GM21515 (cell line): ENCODE measurements around the gene SH3PXD2A.
"Not testable (repeated sequence)": the region's sequence is repeated elsewhere in the genome, so short reads cannot be mapped to it uniquely, and the experiment has no call there.

Experiments
- ATAC-seq: cut with Tn5 transposase; IDR thresholded peaks from one replicate; pipeline ENCODE4 v1.9.1; 2021; ENCODE audit not compliant: unreplicated experiment

The SH3PXD2A gene

DNA sequence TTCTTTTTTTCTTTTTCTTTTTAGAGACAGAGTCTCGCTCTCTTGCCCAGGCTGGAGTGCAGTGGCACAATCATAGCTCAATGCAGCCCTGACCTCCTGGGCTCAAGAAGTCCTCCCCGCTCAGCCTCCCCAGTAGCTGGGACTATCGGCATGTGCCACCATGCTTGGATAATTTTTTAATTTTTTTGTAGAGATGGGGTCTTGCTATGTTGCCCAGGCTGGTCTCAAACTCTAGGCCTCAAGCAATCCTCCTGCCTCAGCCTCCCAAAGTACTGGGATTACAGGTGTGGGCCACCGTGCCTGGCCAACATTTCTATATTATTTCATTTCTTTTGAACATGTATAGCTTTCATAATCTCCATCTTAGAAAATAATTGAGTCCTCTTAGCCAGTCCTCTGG, 42.1 kb downstream of the SH3PXD2A start:
- not testable (repeated sequence) for ATAC-seq

DNA sequence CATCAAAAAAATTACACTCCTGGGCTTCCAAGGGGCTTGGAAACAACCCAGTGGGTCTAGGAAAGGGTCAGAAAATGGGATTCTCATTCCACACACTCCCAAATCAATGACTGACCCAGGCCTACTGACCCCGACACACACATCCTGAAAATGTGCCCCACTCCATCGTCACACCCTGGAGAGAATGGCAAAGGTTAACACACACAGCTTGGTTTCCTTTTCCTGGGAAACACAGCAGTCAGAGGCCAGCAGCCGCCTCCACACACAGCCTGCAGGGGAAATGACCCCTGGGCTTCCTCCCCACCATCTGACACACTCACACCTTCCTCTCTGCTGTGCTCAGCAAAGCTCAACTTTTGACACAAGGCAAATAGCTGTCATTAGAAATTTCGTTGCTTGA, 42.9 kb downstream of the SH3PXD2A start:
- no peak for ATAC-seq

DNA sequence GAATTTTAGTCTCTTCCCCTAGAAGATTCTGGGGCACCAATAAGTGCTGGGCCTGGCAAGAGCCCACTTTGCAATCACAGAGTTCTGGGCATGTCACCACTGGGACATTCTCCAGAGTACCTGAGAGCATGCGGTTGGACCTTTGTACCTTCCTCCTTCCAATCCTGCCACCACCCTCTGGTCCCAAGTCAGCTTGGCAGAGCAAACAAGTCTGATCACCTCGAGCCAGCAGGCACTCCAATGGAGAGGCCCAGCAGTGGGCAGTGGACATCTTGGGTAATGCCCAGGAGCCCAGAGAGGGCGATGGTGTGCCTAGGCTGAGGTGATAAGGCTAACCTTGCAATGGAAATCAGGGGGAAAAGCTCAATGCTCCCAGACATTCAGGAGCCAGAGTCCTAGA, 43.4 kb downstream of the SH3PXD2A start:
- no peak for ATAC-seq

DNA sequence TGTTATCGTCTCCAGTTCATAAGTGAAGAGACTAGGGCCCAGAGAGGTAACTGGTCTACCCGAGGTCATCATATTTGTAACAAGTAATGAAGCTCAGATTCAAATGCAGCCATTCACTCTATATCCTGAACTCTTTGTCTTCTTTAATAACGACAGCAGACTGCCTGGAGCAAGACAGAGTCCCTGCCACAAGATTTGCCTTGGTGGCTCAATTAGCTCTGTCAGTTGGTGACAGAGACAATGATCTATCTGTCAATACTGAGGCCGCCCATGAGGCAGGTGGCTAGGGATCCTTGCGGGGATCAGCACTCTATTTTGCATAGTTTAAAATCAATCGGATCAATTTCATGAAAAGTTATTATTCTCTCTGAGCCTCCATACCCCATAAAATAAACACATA, 43.9 kb downstream of the SH3PXD2A start:
- no peak for ATAC-seq

DNA sequence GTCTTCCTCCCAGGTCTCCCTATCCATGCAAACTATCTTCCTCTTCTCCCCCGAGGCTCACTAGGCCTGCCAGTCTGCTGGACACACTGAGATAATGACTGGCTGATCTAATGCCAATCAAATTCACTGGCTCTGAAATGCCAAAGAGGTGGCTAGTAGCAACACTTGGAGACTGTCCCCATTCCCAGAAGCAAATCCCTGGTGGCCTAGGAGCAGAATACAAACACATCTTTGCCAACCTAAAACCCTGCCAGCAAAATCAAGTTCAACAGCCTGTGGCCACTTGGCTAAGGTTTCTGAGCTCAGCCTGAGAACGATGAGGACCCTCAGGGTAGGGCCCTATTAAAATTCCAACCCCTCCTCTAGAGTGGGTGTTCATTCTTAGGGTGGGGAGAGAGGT, 46.6 kb downstream of the SH3PXD2A start:
- no peak for ATAC-seq

DNA sequence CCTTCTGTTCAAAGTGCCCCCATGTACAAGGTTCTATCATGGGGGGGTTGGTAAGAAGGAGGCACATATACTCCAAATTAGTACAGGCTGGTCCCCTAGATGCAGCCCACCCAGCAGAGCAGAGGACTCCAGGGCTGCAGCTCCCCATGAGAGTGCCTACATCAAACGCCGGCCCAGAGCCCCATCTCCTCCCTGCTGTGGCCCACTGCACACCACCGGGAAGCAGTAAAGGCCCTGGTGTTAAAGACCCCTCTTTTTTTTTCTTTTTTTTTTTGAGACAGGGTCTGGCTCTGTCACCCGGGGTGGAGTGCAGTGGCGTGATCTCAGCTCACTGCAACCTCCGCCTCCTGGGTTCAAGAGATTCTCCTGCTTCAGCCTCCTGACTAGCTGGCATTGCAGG, 47.4 kb downstream of the SH3PXD2A start:
- no peak for ATAC-seq

DNA sequence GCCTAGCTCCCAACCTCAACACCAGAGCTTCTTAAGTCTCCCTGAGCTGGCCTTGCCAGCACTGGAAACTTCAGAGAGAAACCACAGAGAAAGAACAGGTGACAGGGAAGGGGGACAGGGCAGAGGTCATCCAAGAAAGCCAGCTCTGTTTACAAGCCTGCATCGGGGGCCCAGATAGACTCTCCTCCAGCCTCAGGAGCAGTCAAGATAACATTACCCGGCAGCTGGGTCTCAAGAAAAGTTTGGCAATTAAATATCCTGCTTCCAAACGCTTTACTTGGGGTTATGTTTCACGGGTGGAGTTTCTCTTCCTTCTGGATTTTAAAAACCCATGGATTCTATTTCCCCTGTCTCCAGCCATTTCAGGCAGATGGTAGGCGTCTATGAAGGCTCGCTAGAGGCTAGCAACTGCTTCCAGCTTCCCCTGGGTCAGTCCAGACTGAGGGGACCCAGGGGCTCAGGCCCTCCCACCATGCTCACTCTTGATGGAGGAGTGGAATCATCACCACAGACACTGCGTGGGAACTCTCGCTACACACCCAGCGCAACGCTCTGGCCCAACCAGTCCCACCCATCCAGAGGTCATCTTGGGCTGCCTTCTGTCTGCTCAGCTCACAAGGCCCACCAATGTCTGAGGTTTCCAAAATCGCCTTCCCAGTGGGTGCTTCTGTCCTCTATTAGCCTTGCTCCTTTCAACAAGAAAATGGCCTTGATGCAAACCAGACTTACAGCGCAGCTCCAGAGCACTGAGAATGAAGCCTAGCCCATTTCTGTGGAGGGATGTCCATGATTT, 48.8 kb downstream of the SH3PXD2A start:
- no peak for ATAC-seq

DNA sequence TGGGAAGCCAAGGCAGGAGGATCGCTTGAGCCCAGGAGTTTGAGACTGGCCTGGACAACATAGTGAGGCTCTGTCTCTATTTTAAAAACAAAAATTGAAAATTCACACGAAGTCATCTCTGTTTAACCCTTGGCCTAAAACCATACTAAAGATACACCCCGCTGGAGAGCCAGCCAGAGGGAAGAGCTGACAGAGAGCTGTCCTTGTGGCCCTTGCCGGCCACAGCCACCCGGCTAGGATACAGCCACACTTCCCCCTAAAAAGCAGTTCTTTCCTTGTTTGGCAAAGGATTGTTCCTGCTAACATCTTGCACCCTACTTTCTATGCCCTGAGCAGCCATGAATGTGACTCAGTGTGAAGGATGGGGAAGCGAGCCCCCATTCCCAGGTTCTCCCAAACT, 49.6 kb downstream of the SH3PXD2A start:
- no peak for ATAC-seq

DNA sequence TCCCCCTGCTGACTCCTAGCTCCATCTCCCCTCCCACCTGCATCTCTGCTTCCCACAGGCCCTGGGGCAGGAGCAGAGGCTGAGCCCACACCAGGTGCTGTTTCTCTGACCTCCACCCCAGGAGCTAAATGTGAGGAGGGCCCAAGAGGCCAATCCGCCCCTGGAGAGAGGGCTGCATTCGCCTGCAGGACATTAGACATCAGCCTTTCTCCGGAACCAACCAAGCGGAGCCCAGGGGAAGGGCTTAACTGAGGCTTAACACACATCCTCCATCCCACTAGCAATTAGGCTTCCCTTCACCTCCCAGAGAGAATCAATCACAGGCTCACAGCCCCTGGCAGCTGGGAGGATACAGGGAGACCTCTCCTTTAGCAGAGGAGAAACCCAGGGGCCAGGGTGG, 50.5 kb downstream of the SH3PXD2A start:
- no peak for ATAC-seq

DNA sequence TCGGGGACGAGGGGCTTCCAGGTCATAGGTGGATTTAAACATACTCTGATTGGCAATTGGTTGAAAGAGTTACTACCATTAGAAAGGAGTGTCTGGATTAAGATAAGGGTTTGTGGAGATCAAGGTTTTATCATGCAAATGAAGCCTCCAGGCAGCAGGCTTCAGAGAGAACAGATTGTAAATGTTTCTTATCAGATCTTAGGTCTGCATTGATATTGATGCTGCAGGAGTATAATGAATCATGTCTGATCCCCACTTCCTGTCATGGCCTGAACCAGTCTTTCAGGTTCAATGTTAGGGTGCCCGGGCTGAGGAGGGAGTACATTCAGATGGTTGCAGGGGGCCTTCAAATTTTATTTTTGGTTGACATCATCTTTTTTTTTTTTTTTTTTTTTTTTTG, 51.4 kb downstream of the SH3PXD2A start:
- ATAC-seq = no peak

DNA sequence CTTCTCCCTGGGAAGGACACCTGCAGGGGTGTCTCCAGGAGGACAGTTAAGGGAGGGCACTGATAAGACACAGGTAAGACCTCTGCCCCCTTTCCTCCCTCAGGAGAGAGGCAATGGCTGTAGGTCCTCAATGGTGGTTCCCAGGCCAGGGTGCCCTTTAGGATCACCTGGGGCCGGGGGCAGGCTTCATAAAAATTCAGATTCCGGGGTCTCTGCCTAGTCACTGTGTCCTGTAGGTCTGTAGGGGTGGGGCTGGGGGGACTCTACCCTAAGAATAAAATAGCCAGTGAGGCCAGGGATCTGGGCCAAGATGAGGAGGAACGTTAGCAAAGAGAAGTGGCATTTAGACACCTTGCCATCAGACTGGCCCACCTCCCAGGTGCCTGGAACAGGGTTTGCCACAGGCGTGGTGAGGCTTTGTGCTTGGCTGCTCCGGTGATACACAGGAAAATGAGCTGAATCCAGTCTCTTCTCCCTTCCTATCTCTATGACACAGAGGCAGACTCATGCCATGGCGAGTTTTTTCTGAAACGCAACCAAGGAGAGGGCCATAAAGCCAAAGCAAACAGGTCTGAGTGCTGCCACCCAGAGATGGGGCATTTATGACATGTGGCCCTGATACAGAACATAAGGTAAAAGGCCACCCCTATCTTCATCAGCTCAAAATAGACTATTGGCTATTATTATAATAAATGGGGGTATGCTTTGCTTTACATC, 52.6 kb downstream of the SH3PXD2A start:
- ATAC-seq = no peak

DNA sequence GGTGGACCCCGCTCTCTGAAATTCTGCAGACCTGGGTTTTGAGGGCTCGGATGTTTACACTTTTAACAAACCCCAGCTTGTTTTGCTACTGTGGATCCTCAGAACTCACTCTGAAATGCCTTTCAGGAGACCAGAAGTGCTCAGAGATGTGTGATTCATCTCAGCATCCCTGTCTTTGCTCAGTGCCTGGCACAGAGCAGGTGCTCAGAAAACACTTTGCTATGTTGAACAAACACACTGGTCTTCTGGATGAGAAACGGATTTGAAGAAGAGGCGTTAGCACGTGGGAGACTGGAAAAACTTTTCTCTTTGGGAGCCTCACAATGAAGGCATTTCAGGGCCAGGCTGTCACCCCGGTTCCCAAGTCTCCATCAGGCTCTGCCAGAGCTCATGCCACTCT, 53.3 kb downstream of the SH3PXD2A start:
- ATAC-seq = no peak

DNA sequence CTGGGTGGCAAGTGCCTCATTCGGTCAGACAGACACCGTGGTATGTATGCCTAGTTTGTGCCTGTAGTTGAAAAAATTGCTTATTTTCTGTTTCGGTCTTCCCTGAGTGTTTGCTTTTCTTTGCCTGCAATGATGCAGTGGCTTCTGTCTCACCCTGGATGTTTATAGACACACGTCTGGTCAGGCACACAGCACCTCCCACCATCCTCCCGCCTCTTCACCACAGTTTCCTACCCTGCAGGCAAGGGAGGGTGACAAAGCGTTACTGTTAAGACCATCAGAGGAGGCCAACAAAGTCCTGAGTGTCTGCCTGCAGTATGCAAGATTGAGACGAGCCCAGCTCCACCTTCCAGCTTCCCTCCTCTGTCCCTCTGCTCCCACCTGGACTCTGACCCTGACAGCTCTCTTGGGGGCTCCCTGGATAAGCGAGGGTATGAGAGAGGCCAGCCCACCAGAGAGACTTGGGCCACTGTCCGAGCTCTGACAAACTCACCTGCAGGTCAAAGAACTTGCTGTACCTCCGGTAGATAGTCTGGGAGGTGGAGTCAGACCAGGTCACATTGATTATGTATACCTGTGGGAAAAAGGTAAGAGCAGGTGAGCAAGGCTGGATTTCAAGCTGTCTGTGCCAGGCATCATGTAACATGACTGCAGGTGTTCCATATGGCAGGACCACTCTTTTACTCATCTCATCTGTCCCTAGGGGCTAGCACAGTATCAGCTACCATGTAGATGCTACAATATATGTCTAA, 54.4 kb downstream of the SH3PXD2A start:
- peak; percentile 67 for ATAC-seq

DNA sequence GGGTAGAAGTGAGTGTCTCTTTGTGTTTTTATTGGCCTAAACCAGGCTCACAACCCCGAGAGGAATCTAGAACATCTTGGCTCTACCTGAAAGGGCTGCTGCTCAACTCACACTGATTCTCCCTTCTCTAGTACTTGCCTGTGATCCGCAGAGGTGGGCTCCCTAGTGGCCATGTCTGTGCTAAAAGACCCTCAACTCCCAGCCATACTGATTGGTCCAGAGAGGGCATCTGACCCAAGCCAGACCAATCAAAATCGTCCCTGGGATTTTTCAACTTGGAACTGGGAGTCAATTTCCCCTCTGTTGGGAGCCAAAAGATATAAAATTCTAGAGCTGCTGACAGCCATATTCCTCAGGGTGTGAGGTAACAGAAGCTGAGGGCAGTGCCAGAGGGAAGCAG, 55.3 kb downstream of the SH3PXD2A start:
- no peak for ATAC-seq

DNA sequence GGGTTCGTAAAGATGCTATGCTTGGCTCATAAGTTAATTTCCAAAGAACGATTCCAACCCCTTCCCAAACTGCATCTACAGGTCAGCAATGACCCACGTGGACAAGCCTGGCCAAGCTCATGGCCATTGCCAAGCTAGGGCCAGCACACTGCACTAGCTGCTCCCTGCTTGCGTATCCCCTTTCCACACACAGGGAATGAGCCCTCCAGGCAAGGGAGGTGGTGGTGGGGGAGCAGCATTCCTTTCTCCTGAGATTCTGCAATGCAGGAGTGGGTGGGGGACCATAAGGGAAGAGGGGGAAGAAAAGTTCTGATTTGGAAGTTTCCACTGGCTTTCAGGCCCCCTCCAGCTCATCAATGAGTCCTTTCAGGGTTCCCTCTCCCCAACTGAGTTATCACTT, 56.0 kb downstream of the SH3PXD2A start:
- ATAC-seq = no peak

DNA sequence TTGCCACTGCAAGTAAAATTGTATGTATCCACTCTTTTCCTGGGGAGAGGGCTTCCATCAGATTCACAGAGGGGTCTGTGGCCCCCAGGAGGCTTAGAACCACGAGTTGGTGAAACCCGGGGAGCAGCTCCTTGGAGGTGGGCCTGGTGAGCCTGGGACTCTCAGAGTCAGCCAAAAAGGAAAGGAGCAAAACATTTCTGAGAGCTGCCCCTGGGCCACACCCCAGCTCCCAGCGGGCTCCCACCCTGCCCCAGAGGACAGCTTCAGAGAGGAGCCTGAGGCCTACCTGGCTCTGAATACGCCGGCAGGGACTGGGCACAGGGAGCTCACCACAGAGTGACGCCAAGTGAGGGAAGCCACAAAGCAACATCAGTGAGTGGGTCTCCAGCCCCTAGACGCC, 56.9 kb downstream of the SH3PXD2A start:
- ATAC-seq = no peak

DNA sequence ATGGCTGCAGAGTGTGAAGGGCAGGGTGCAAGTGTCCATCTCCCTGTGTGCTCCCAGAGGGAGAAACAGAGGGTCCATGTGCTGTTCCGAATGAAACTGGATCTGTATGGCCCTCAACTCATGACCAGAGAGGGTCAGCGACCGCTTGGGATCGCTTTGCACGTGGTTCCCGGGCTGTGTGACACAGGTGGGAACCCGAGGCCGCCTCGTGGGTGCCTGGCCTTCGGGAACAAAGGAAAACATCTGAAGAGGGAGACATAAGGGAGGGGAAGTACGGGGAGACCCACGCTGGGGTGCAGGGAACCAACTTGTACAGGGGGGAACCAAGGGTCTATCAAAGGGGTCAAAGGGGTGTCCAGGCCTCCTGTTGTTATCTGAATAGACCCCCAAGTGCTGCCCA, 57.5 kb downstream of the SH3PXD2A start:
- ATAC-seq = no peak

DNA sequence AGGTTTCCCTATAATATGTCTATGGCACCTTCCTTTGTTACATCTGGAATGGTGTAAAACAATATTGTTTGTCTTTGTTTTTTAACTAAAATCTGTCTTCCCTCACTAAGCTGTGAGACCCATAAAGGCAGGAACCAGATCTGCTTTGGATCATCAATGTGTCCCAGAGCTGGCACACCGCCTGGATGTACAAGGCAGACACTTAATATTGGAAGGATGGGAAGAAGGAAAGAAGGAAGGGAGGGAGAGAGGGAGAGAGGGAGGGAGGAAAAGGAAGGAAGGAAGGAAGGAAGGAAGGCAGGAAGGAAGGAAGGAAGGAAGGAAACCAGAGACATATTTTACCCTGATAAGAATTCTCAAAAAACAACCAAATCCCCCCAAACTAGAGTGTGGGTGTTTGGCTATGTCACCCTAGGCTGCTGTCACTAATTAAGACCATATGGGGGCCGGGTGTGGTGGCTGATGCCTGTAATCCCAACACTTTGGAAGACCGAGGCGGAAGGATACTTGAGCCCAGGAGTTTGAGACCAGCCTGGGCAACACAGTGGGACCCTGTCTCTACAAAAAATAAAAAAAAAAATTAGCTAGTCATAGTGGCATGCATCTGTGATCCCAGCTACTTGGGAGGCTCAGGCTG, 59.6 kb downstream of the SH3PXD2A start:
- ATAC-seq = no peak

DNA sequence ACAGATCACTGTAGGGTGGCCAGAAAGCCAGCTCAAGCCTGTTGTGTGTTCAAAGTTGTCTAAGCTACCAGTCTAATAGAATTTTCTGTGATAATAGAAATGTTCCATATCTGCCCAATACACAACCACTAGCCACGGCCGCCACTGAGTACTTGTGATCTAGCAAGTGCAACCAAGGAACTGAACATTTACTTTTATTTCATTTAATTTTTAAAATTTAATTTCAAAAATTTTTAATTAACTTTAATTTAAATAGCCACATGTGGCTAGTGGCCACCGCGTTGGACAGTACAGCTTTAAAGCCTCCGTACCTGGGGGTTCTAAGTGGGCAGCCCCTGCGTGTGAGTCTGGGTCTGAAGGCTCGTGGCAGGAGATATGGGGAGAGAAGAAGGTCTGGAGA, 60.4 kb downstream of the SH3PXD2A start:
- no peak for ATAC-seq

DNA sequence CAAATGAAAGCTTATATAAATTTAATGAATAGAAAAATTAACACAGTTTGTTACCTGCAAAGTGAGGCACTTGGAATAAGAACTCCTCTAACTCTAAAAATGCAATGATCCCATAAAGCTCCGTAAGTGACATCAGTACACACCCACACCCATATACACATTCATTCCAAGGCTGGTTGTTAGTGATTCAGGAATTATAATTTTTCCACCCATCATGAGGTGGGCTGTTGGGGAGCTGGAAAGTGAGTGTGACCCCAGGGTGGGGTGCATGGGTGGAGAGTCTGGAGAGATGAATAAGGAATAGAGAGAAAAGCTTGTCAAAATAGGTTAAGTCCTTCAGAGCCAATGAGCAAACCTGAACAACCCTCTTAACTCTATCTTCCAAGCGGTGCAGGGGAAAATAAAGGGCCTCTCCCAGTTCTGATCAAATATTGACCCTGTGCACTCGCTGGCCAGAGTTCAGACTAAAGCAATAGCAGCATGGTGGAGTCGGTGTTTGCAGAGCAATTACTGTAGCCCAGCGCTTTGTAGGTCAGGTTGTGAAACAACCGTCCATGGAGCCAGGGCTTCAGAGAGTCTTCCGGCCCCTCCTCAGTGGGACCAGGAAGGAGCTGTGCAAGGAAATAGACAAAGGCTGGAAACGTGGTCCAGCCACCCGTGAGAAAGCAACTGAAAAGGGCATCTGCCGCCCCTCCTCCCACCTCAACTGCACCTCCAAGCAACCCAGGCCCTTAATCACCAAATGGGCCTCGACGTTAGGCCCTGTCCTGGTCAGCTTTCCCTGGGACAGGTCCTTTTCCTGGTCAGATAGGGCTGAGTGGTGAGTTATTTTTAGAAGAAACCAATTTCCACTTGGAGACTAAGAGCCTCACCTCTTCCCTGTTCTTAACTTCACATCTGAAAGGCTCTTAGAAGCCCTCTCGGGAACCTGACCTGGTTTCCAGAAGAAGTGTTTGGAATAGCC, 61.2 kb downstream of the SH3PXD2A start:
- no peak for ATAC-seq
